Ishikawa (cell line): ENCODE measurements around the gene SSMEM1.

Source experiments
- CEBPB ChIP-seq: IDR thresholded peaks from 2 replicates; pipeline ENCODE4 v1.6.1; 2012
- CREB1 ChIP-seq: IDR thresholded peaks from 2 replicates; pipeline ENCODE4 v1.6.1; 2012; ENCODE audit warnings: low read depth
- EGR1 ChIP-seq: IDR thresholded peaks from 2 replicates; pipeline ENCODE4 v1.6.1; 2012
- EP300 ChIP-seq: IDR thresholded peaks from 2 replicates; pipeline ENCODE4 v1.6.1; 2012; ENCODE audit warnings: borderline replicate concordance
- FOXM1 ChIP-seq: IDR thresholded peaks from 2 replicates; pipeline ENCODE4 v1.6.1; 2012; ENCODE audit warnings: low read depth, borderline replicate concordance
- NFIC ChIP-seq: IDR thresholded peaks from 2 replicates; pipeline ENCODE4 v1.6.1; 2012
- RAD21 ChIP-seq: IDR thresholded peaks from 2 replicates; pipeline ENCODE4 v1.6.1; 2012; ENCODE audit warnings: low read depth
- TAF1 ChIP-seq: IDR thresholded peaks from 2 replicates; pipeline ENCODE4 v1.6.1; 2012; ENCODE audit warnings: low read depth, mild to moderate bottlenecking
- TCF12 ChIP-seq: IDR thresholded peaks from 2 replicates; pipeline ENCODE4 v1.6.1; 2012; ENCODE audit warnings: low read depth
- TEAD4 ChIP-seq: IDR thresholded peaks from 2 replicates; pipeline ENCODE4 v1.6.1; 2012
- YY1 ChIP-seq: IDR thresholded peaks from 2 replicates; pipeline ENCODE4 v1.6.1; 2012; ENCODE audit warnings: low read depth
- ZBTB7A ChIP-seq: IDR thresholded peaks from 2 replicates; pipeline ENCODE4 v1.6.1; 2012; ENCODE audit warnings: low read depth
- TF ChIP-seq, protein P1 (sequence below): IDR thresholded peaks from 2 replicates; pipeline ENCODE4 v1.6.1; 2012; ENCODE audit warnings: low read depth, mild to moderate bottlenecking
- TF ChIP-seq, protein P2 (sequence below): IDR thresholded peaks from 2 replicates; pipeline ENCODE4 v1.6.1; 2012
- TF ChIP-seq, protein P3 (sequence below): IDR thresholded peaks from 2 replicates; pipeline ENCODE4 v1.6.1; 2012

Gene SSMEM1, protein sequence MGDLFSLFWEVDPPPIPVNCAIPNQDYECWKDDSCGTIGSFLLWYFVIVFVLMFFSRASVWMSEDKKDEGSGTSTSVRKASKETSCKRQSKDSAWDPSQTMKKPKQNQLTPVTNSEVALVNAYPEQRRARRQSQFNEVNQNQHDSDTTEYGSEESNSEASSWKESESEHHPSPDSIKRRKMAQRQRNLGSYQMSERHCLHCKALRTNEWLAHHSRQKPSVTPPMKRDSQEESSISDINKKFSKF

DNA sequence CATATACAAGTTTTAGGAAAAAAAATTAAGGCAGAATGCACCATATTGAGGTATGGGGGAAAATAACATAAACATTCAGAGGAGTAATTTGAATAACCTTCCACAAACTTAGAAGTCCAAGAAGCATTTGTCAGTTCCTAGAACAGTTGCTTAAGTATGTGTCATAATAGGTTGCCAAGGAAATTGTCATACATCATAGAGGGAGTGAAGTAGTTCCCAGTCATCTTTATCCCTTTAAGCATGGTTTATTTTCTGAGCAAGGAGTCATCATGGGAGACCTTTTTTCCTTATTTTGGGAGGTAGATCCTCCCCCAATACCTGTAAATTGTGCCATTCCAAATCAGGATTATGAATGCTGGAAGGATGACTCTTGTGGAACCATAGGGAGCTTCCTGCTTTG lies at the start of gene SSMEM1:
Gene SSMEM1 (plus strand): TSS at position 219 of the 400 bp plus-strand sequence. CDS start 51 bp downstream, at position 270.
- TF ChIP-seq CEBPB (no peak), EGR1 (no peak), FOXM1 (no peak), EP300 (no peak), TEAD4 (no peak), TAF1 (no peak)
- TF ChIP-seq, protein P1, sequence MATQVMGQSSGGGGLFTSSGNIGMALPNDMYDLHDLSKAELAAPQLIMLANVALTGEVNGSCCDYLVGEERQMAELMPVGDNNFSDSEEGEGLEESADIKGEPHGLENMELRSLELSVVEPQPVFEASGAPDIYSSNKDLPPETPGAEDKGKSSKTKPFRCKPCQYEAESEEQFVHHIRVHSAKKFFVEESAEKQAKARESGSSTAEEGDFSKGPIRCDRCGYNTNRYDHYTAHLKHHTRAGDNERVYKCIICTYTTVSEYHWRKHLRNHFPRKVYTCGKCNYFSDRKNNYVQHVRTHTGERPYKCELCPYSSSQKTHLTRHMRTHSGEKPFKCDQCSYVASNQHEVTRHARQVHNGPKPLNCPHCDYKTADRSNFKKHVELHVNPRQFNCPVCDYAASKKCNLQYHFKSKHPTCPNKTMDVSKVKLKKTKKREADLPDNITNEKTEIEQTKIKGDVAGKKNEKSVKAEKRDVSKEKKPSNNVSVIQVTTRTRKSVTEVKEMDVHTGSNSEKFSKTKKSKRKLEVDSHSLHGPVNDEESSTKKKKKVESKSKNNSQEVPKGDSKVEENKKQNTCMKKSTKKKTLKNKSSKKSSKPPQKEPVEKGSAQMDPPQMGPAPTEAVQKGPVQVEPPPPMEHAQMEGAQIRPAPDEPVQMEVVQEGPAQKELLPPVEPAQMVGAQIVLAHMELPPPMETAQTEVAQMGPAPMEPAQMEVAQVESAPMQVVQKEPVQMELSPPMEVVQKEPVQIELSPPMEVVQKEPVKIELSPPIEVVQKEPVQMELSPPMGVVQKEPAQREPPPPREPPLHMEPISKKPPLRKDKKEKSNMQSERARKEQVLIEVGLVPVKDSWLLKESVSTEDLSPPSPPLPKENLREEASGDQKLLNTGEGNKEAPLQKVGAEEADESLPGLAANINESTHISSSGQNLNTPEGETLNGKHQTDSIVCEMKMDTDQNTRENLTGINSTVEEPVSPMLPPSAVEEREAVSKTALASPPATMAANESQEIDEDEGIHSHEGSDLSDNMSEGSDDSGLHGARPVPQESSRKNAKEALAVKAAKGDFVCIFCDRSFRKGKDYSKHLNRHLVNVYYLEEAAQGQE = no peak

DNA sequence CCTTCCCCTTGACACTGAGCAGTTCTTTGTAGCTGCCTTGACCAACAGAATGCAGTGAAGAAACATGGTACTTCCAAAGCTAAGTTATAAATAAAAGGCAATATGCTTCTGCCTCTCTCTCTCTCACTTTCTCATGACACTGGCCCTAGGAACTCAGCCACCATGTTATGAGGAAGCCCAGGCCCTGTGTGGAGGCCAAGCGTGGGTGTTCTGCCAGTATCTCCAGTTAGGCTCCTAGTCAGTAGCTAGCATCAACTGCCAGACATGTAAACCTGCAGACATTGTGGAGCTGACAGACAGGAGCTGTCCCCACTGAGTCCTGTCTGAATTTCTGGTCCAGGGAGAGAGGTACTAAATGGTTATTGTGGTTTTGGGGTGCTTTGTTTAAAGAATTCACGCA lies 47.6 kb upstream of the SSMEM1 start:
- no peak for TF ChIP-seq FOXM1
- TF ChIP-seq, protein P1 = no peak
- no peak for TF ChIP-seq TAF1

DNA sequence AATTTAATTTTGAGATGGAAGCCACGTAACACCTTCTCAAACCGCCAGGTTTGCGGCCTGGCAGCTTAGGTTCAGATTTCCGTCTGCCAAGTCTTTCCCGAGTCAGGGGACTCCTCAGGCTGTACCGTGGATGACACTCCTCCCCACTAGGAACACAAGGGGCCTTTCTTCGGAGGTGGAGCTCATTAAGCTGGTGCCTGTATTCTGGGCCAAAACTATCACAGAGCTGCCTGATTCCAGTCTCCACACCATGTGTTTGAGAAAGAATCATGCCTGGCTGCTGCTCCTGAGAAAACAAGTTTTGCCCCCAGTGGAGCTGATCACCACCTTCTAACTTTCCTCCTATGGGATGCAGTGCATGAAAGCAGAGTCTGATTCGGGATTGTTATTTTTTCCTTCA lies 47.2 kb upstream of the SSMEM1 start:
- TF ChIP-seq EP300 (no peak), YY1 (no peak), FOXM1 (no peak), TCF12 (no peak), EGR1 (no peak), RAD21 (no peak), CEBPB (no peak), TAF1 (no peak), CREB1 (no peak)
- TF ChIP-seq, protein P1 = no peak

DNA sequence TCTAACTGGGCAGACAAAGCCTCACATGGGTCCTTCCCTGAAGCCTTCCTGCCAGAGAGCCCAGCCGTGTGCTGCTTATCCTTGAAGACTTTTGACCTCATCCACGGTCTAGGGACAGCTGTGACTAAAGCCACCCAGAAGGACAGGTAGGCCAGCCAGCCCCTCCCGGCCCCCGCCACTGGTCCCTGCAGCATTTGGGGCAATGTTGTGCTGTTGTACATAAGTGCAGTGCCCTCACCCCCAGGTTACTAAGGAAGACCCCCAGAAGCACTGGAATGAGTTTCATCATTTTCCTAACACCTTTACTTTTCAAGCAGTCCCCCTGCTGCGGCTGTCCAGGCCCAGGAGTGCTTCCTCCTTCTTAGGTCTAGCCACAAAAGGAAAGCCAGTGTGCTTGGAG lies 45.5 kb upstream of the SSMEM1 start:
- TF ChIP-seq TCF12 (no peak), YY1 (no peak), NFIC (no peak), FOXM1 (no peak), TAF1 (no peak), TEAD4 (no peak), CREB1 (no peak), EGR1 (no peak), CEBPB (no peak), RAD21 (no peak), ZBTB7A (no peak), EP300 (no peak)
- TF ChIP-seq, protein P2, sequence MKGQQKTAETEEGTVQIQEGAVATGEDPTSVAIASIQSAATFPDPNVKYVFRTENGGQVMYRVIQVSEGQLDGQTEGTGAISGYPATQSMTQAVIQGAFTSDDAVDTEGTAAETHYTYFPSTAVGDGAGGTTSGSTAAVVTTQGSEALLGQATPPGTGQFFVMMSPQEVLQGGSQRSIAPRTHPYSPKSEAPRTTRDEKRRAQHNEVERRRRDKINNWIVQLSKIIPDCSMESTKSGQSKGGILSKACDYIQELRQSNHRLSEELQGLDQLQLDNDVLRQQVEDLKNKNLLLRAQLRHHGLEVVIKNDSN = no peak
- TF ChIP-seq, protein P1 = no peak
- TF ChIP-seq, protein P3, sequence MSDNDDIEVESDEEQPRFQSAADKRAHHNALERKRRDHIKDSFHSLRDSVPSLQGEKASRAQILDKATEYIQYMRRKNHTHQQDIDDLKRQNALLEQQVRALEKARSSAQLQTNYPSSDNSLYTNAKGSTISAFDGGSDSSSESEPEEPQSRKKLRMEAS = no peak
